K562 (cell line): ENCODE data around the gene CTRB1. TPM values are rescaled to one million over a fixed set of nuclear protein-coding genes. Genes with fewer than 3 reads are reported as not detected.

Experiments
- ADNP ChIP-seq: fragments of 200-800 bp; sonication (Bioruptor generic); IDR thresholded peaks from 2 replicates; pipeline ENCODE4 v1.6.1; 2016; ENCODE audit warnings: missing genetic modification characterization, missing compliant biosample characterization
- SFPQ ChIP-seq: fragments of 200-400 bp; formaldehyde crosslinking; IDR thresholded peaks from 2 replicates; pipeline ENCODE4 v1.6.1; 2017; ENCODE audit warnings: mild to moderate bottlenecking, low read depth, low read length, moderate library complexity
- SMAD4 ChIP-seq: fragments of 250-450 bp; sonication (Bioruptor Pico); conservative IDR thresholded peaks from 2 replicates; pipeline ENCODE4 v1.8.0; 2021; ENCODE audit warnings: inconsistent platforms, mild to moderate bottlenecking, moderate library complexity
- polyA plus RNA-seq, 8 experiments: library from polyadenylated mRNA; depleted of rRNA in 4 of 8; stranded (reverse) in 5 of 8; unstranded in 3 of 8; fragments of >200 nt; fragmentation: Nextera tagmentation in 2 of 8; fragmentation: Illumina TruSeq in 1 of 8; extraction: Ambion mirVana in 2 of 8; extraction: Trizol in 1 of 8; gene quantifications; 2 replicates each; pipeline versions ENCODE4 v1.2.1 to v1.2.3, GENCODE V29; 2011 to 2014; ENCODE audit warnings: inconsistent platforms in 1 of 8, missing spikeins in 1 of 8
- total RNA-seq, 7 experiments: library from RNA; depleted of rRNA in 6 of 7; stranded (reverse); fragments of >200 nt in 6 of 7; fragmentation: Illumina TruSeq in 2 of 7; extraction: Trizol in 2 of 7; gene quantifications; 2 replicates each; pipeline versions ENCODE4 v1.2.1 to v1.2.3, GENCODE V29; 2011 to 2021; ENCODE audit warnings: low replicate concordance in 1 of 7
- TF ChIP-seq, protein P1 (sequence below), 2 experiments: IDR thresholded peaks in 1 of 2; conservative IDR thresholded peaks in 1 of 2; 2 replicates each; pipeline ENCODE4 v1.6.1; 2016; ENCODE audit warnings: low read depth in 2 of 2, mild to moderate bottlenecking in 1 of 2, missing compliant biosample characterization in 1 of 2, missing genetic modification characterization in 1 of 2, moderate library complexity in 1 of 2

The CTRB1 gene
- total and polyA plus RNA-seq, 9 of the 15 experiments (the other 6 are each of a cell fraction or from before 2014, with no cell fraction given), result 2.3 TPM; not detected in 8

- TF ChIP-seq, protein P1, sequence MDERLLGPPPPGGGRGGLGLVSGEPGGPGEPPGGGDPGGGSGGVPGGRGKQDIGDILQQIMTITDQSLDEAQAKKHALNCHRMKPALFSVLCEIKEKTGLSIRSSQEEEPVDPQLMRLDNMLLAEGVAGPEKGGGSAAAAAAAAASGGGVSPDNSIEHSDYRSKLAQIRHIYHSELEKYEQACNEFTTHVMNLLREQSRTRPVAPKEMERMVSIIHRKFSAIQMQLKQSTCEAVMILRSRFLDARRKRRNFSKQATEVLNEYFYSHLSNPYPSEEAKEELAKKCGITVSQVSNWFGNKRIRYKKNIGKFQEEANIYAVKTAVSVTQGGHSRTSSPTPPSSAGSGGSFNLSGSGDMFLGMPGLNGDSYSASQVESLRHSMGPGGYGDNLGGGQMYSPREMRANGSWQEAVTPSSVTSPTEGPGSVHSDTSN (CRISPR knock-in tag; IDR thresholded peaks at IDR 0.05; ENCODE audit: low read depth), result no peak
- TF ChIP-seq, protein P1 (tag; conservative IDR thresholded peaks at IDR 0.05; ENCODE audit: low read depth), result no peak
- TF ChIP-seq SFPQ, result no peak
- TF ChIP-seq SMAD4 (CRISPR knock-in tag), result no peak
- no peak for TF ChIP-seq ADNP
Measured at GRCh38 chr16:75207831-75208230, 11.0 kb upstream of the CTRB1 start (continued).
